GM21529 (cell line): Measurements from ENCODE around the gene CLCN1.
A peak's percentile ranks its signal among the peaks of the same experiment; 100 is the strongest.

ENCODE experiments used
- ATAC-seq: cut with Tn5 transposase; IDR thresholded peaks from one replicate; pipeline ENCODE4 v1.9.1; 2021; ENCODE audit not compliant: unreplicated experiment

CLCN1 gene

DNA sequence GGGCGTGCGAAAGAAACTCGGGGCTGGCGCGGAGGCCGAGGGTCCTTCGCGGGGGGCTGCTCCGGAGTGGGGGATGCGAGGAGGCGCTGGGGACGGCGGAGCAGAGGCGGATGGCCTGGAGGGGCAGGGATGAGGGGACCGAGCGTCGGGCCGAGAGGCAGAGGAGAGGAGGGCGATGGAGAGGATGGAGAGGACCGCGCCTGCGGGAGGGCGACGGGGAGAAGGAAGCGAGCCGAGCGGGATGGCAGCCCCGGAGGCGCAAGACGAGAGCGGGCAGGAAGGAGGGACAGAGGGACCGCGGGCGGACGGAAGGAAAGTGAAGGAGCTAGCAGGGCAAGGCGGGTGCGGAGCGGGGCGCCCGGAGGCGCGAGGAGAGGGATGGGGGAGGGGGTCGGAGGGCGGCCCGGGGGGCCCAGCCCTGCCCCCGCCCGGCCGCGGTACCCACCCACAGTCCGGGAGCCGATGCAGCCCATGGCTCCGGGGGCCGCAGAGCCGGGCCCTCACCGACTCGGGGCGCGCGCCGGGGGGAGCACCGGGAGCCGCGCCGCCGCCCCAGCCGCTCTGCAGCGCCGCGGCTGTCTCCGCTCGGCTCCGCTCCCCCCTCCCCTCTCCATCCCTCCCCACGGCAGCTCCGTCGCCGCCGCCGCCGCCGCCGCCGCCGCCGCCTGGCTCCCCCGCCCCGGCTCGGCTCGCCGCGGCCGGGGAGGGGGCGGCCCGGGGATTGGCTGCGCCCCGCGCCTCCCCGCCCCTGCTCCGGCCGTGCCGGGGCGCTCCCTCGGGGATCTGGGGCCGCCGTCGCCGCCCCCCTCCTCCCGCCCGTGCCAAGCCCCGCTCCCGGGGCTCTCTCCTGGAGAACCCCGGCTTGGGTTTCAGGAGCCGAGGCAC lies 46.5 kb downstream of the CLCN1 start, which contains the start of gene FAM131B:
FAM131B (minus strand) TSS at position 583 of the 885 bp plus-strand sequence; CDS start at position 473, 110 bp downstream.
- peak; percentile 49 for ATAC-seq

DNA sequence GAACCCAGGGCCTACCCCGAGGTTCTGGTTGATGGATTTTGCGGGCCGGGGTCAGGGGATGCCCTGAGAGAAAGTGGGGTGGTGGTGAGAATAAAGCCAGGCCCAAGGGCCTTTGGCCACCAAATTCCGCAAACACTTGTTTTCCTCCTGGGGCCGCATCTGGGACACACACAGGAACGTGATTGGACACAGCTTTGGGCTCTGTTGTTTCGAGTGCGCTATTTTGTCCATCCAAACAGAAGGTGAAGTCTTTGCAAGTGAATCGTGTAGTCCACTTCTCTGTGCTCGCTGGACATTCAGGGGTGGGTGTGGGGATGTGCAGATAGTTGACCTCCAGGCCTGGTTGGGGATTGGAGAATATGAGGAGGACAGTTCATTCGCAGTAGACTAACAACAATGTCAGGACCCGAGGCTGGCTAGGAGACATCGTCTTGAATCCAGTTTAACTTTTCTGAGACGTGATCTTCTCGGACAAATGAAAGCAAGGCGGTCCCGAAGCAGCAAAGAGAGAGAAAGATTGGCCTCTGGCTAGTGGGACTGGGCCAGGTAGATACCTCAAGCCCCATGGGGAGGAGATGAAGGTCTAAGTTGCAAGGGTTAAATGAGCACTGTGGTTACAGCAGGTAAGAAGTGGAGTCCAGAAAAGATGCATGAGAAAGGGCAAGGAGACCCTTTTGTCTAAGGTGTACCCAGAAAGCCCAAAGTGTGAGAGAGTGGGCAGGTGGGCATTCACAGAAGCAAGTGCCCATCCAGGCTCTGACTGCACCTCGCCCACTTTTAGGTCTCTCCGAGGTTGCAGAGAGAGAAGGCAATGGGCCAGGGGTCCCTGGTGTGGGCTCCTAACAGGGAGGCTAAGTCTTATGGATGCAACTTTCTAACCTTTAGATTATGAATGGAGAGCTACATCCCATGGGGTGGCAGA lies 47.4 kb downstream of the CLCN1 start:
- no peak for ATAC-seq

GRCh38 chr7:143367972-143368371 lies 52.1 kb downstream of the CLCN1 start:
- no peak for ATAC-seq

- no peak for ATAC-seq
Measured at GRCh38 chr7:143368387-143368786, 52.5 kb downstream of the CLCN1 start.

- no peak for ATAC-seq
Measured at GRCh38 chr7:143369678-143370651, 54.1 kb downstream of the CLCN1 start.

DNA sequence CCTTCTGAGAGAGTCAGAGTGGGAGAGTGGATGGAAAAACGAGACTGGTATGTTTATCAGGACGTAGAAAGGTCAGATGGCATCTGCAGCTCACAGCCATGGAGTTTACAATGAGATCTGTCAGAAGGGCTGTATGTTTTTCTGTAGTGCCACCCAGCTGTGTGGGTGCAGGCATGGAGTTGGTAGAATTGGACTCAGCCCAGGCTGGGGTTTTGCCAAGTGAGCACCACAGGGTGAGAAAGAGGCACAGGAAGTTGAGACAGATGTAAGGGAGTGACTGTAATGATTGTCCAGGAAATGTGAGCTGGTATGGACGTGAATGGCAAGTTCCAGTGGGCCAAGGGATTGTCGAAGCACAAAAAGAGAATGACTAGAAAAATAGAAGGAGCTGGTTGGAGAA lies 56.2 kb downstream of the CLCN1 start:
- no peak for ATAC-seq

- no peak for ATAC-seq
Measured at GRCh38 chr7:143373255-143373794, 57.4 kb downstream of the CLCN1 start.

GRCh38 chr7:143374561-143374960 lies 58.6 kb downstream of the CLCN1 start:
- no peak for ATAC-seq

- no peak for ATAC-seq
Measured at GRCh38 chr7:143375298-143376034, 59.6 kb downstream of the CLCN1 start.

DNA sequence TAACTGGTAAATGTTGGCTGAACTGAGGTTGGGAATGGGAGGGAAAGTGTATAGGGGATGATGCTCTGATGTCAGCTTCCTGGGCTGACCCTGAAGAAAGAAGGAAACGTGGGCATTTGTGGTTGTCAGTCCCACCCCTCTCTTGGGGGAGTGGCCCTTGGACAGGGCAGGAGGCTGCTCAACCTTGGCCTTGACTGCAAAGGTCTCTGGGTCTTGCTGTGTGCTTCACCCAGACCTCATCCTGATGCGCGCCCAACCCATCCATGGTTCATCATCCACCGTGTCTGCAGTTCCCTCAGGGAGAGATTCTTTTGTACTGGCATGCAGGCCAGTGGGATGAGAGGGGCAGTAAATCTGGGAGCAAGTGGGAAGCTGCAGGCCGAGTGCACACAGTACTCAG lies 60.5 kb downstream of the CLCN1 start:
- ATAC-seq, result no peak

DNA sequence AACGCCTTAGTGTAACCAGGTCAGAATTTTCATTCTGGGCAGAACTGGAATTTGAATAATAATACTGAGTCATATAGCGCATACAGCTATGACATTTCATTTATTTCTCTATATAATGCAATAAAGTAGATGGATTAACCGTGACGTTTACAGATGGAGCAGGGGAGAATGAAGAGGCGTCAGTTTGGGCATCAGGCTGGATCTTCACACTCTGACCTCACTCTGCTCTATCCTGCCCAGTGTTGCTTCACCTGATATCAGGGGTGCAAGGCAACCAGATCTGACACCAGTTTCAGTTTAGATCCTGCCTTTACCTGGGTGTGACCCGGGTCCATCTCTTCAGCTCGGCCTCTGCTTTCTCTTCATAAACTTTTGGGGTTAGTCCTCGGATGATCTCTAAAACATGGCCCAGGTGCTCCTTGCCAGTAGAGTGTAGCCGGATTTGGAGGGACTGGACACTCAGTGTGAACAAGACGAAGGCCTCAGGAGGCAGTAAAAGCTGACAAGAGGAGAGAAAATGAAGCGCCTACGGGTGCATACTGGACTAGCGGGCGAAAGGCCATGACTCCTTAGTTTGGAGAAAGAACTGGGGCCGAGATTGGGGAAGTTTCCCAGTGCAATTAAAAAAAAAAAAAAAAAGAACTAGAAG lies 63.8 kb downstream of the CLCN1 start:
- peak; percentile 1 for ATAC-seq

DNA sequence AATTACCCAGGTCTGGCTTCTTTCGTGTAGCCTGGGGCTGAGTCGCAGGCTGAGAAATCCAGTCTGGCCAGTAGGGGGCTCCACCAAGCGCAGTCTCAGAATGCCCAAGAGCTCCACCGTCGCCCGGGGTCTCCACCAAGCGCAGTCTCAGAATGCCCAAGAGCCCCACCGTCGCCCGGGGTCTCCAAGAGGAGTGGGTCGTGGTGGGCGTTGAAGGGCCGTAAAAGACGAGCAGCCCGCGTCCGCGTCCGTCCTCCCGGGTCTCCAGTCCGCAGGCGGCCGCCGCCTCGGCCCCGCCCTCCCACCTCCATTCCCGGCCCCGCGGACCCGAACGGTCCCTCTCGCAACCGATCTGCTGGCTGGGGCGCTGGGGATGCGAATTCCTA lies 64.3 kb downstream of the CLCN1 start:
- peak; percentile 53 for ATAC-seq

DNA sequence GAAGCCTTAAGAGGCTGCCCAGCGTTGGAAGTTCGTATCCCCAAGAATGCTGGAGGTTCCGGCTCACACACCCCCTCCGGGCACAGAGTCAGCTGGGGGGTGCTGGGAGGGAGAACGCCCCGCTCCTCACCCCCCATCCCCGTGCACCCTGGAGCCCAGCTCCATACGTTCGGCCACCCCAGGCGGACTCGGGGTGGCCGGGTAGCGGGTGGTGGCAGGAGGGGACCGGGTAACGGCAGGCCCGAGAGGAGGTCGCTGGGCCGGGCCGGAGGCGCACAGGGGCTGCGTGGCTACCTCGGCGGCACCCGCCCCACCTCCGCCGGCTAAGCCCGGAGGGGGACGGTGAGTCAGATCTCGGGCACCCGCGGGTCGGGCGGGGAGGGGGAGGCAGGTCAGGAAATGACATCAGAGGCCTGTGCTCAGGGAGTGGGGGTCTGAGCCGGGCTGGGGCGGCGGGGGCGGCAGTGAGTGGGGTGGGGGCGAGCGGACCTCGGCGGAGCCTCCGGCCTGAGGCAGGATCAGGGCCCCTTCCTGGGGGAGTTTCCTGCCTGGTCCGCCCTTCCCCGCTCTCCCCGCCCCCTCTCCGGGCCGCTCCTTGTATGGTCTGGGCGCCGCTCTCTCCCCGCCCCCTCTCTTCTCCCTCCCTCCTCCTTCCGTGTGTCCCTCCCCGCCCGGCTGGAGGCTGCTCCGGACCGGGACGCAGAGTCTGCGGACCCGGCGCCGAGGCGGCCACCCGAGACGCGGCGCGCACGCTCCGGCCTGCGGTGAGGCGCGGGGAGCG lies 64.9 kb downstream of the CLCN1 start, which contains the start of gene ZYX:
ZYX (plus strand) TSS at position 700 of the 781 bp plus-strand sequence. CDS start 227 bp downstream, outside the sequence.
- ATAC-seq, result peak; percentile 77

- peak; percentile 19 for ATAC-seq
Measured at GRCh38 chr7:143381427-143382125, 65.7 kb downstream of the CLCN1 start.

GRCh38 chr7:143382126-143382790 lies 66.3 kb downstream of the CLCN1 start:
- ATAC-seq, result no peak

DNA sequence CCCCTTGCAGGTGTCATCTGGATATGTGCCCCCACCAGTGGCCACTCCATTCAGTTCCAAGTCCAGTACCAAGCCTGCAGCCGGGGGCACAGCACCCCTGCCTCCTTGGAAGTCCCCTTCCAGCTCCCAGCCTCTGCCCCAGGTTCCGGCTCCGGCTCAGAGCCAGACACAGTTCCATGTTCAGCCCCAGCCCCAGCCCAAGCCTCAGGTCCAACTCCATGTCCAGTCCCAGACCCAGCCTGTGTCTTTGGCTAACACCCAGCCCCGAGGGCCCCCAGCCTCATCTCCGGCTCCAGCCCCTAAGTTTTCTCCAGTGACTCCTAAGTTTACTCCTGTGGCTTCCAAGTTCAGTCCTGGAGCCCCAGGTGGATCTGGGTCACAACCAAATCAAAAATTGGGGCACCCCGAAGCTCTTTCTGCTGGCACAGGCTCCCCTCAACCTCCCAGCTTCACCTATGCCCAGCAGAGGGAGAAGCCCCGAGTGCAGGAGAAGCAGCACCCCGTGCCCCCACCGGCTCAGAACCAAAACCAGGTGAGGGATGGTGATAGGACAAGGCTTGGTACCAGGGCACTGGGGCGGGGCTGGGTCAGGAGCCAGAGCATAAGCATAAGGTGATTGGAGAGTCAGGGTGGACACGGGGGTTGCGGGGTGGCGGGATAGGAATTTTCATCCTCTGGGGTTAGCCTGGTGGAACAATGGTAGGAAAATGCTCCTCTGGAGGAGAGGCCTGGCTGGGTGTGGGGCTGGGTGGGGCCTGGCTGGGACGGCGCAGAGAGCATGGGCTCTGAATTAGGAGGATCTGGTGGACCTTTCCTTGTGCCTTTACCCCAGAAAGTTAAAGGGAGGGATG lies 67.1 kb downstream of the CLCN1 start:
- ATAC-seq, result no peak
